GM19099 (cell line): ENCODE data around the gene CENPVL1.
"Not testable (repeated sequence)": the region's sequence is repeated elsewhere in the genome, so short reads cannot be mapped to it uniquely, and the experiment has no call there.

Experiments
- POLR2A ChIP-seq: IDR thresholded peaks from 3 replicates; pipeline ENCODE4 v1.6.1; 2011; ENCODE audit warnings: low read depth; ENCODE audit not compliant: insufficient read length; ENCODE audit errors: extremely low read depth

The CENPVL1 gene

DNA sequence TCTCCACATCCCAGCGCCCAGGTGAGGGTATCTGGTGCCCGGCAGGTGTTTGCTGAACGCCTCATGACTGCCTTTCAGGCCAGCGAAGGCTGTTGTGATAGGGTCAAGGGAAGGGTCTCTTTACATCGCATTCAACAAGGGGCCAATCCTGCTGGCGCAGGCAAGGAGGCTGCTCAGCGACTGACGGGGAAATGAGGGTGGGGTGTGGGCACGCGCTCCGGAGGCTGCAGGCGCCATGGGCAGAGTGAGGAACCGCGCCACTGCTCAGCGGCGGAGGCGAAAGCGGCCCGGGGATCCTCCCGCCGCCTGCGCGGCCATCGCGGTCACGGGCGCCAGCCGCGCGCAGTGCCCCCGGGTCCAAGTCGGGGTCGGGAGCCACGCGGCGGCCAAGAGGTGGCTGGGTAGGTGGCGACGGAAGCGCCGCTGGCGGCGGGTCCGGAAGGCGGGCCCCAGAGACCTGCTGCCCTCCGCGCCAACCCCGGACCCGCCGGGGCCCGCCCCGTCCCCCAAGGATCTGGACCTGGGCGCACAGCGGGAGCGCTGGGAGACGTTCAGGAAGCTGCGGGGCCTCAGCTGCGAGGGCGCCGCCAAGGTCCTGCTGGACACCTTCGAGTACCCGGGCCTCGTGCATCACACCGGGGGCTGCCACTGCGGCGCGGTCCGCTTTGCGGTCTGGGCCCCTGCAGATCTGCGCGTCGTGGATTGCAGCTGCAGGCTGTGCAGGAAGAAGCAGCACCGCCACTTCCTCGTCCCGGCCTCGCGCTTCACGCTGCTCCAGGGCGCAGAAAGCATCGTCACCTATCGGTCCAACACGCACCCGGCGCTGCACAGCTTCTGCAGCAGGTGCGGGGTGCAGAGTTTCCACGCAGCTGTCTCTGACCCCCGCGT, at the start of gene CENPVL1:
Gene CENPVL1, plus strand, starts transcription at position 236 of the 888 bp plus-strand sequence. Its CDS starts 0 bp downstream, at position 236.
- not testable (repeated sequence) for TF ChIP-seq POLR2A

DNA sequence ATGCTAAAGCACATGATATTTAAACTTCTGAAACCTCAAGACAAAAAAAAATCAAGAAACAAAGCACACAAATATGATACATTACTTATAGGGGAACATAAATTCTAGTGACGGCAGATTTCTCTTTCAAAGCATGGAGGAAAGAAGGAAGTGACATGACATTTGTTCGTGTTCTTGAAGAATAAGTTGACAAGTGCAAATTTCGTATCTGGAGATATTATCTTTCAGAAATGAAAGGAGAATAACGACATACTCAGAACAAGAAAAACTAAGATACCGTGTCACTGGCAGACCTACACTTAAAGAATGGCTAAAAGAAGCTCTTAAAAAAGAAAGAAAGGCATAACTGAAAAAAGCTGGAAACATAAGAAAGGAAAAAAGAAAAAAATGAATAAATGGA, 44.3 kb upstream of the CENPVL1 start:
- no peak for TF ChIP-seq POLR2A

GRCh38 chrX:51682720-51683062, 27.6 kb upstream of the CENPVL1 start, which contains the start of gene CENPVL2:
CENPVL2 (minus strand) TSS chrX:51682831; CDS start chrX:51682831, 0 bp downstream.
- TF ChIP-seq POLR2A: not testable (repeated sequence)

GRCh38 chrX:51694254-51694653, 16.1 kb upstream of the CENPVL1 start:
- no peak for TF ChIP-seq POLR2A

GRCh38 chrX:51697397-51697796, 12.9 kb upstream of the CENPVL1 start:
- TF ChIP-seq POLR2A: no peak

DNA sequence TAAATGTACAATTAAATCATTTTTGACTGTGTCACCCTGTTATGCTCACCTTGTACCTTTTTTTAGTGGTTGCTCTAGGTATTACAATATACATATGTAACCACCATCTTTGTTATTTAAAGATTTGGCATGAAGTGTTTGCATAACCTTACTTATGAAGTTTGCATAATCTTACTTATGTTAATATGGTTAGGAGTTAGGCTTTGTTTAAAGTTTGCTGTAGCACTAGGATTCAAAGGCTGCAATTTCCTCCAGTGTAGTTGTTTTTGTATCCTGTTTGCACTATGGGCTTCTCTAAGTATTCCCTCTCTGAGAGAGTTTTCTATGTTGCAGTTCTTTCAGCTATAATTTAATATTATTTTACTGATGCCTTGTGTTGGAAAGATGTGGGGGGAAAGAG, 17.9 kb downstream of the CENPVL1 start:
- no peak for TF ChIP-seq POLR2A

DNA sequence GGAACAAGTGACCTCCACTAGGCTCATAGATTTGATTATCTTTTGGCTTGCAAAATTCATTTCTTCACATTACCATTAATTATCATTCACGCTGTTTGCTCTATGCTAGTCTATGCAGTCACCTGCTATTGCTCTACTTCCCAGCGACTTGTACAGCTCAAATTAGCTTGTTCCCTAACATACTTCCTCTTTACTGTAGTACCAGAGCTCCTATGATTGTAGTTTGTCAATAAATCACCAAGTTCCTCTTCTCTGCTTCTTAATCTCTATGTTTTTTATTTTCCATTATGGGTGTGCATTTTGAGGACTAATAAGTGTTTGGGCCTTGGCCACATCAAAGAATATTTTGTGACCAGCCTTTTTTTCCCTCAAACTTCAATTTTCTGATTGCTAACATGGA, 26.8 kb downstream of the CENPVL1 start:
- TF ChIP-seq POLR2A: no peak

DNA sequence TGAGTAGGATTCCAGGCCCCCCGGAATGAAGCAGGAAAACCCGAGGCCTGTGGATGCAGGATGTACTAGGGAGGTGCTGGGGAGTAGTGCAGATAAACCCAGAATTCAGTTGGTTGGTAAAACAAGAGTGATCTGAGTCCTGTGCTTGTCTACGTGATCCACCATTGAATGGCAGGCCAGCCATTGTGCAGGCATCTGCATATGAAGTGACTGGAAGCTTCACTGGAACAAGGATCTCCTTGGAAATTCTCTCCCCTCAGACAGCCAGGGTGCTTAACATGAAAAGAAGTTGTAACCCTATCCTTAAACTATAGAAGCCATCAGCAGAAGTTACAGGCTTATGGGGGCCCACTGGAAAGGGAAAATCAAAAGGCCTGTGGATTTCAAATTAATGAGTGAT, 32.3 kb downstream of the CENPVL1 start:
- no peak for TF ChIP-seq POLR2A

- TF ChIP-seq POLR2A: peak; percentile 78
Measured at GRCh38 chrX:51743179-51743957, 33.1 kb downstream of the CENPVL1 start, which contains the start of gene GSPT2. GSPT2 (plus strand) TSS chrX:51743442; CDS start chrX:51743627, 185 bp downstream.

DNA sequence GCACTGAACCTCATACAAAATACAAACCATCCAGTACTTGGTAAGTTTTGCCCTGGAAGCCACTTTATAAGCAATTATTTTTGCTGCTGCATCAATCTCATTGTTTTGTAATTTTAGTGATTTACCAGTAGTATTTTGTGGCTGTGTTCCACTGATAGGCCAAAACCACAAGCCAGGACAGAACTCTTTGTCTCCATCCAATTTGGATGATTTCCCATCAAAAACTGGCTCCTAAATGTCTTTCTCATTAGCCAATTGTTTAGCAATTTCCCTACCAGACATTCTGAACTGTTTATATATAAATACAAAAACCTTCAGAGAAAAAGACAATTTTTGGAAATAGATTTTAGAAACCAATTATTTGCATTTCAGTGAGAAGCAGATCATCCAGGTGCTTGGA, 37.4 kb downstream of the CENPVL1 start:
- no peak for TF ChIP-seq POLR2A

DNA sequence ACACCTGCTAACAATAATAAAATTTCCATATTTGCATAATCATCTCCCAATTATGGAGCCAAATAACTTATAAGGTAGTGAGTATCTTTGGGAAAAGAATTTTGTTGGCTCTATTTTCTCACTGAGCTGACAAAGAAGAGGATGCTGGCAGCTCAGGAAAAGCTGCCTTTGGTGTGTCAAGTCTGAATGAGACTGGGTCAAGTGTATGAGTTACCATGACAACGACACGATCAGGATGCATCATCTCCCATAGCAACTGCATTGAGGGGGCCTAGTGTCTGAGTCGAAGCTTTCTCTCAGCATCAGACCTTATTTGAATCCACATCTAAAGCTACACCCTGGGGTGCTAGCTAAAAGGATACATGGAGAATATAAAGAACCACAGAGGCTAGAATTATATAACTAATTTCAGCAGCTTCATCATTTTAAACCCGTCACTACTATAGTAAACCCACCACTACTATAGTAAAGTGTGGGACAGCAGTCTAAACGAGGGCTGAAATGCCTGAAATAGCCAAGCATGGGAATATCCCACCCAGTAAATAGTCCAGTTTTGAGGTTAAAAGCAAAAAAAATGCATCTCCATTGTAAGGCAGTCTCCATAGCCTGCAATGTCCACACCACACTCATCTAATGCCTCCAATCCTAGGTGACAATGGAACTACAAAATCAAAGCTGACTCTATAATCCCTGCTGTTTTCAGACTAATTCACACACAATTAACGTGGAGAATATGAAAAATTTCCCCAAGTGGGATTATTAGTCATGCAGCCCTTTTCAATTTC, 48.9 kb downstream of the CENPVL1 start:
- no peak for TF ChIP-seq POLR2A

DNA sequence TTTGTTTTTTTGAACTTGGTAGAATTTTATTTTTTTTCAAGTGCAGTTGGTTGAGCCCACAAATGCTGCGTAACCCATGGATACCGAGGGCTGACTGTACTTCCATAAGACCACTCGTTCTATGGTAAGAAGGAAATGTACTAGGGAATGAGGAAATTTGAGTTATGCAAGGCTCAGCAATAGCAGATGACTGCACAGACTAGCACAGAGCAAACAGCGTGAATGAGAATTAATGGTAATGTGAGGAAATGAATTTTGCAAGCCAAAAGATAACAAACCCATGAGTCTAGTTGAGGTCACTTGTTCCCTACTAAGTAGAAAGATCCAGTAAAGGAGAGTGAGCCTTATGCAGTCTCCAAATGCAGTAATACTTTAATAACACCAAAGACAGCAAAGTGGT, 50.3 kb downstream of the CENPVL1 start:
- TF ChIP-seq POLR2A: no peak
